CD4-positive, alpha-beta T cell treated with Interleukin-21 for 1 hour (primary cell): Measurements from ENCODE around the gene PWP2.
"Not testable (repeated sequence)": the region's sequence is repeated elsewhere in the genome, so short reads cannot be mapped to it uniquely, and the experiment has no call there.

ENCODE experiments used
- DNase-seq: peaks from one replicate; pipeline ENCODE4 v3.0.0-alpha.2; 2020

PWP2 gene

GRCh38 chr21:44083631-44084291 is 23.4 kb upstream of the PWP2 start:
- peak; percentile 71 for DNase-seq

- no peak for DNase-seq
Measured at GRCh38 chr21:44084496-44085241, 22.5 kb upstream of the PWP2 start.

DNA sequence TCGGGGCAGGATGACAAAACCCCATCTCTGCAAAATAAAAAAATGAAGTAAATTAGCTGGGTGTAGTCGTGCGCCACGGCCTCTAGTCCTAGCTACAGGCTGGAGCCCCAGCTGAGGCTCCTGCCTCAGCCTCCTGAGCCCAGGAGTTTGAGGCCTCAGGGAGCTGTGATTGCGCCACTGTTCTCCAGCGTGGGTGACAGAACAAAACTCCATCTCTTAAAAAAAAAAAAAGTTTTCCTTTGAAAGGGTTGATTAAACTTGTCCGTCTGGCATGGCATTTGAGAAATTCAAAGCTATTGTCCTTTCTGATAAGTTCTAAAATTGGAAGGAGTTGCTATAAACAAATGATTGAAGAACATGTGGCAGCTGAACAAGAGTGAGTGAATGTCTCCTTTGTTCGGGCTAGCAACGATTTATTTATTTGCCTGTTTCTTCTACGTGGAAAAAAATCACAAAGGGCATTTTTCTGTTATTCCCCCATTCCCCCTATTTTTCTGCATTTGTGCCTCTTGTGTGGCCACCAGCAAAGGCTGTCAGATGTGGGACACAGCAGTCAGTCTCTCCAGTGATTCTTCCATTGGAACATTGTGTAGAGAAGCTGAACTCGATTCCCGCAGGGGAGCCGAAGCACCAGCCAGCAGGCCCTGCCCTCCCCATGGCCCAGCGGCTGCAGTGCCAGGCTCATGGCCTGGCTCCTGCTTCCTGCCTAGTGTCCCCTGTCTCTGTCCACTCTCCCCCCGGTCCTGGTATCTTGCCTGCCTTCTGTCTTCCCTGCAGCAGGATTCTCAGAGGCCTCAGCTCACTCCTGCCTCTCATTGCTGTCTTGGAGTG is 21.5 kb upstream of the PWP2 start:
- DNase-seq, result no peak

GRCh38 chr21:44086636-44087425 is 20.4 kb upstream of the PWP2 start:
- no peak for DNase-seq

GRCh38 chr21:44087426-44088400 is 19.5 kb upstream of the PWP2 start:
- no peak for DNase-seq

GRCh38 chr21:44088401-44088780 is 18.8 kb upstream of the PWP2 start:
- no peak for DNase-seq

- DNase-seq, result peak; percentile 74
Measured at GRCh38 chr21:44089001-44089911, 17.9 kb upstream of the PWP2 start.

- DNase-seq, result peak; percentile 34
Measured at GRCh38 chr21:44090325-44090724, 16.9 kb upstream of the PWP2 start.

DNA sequence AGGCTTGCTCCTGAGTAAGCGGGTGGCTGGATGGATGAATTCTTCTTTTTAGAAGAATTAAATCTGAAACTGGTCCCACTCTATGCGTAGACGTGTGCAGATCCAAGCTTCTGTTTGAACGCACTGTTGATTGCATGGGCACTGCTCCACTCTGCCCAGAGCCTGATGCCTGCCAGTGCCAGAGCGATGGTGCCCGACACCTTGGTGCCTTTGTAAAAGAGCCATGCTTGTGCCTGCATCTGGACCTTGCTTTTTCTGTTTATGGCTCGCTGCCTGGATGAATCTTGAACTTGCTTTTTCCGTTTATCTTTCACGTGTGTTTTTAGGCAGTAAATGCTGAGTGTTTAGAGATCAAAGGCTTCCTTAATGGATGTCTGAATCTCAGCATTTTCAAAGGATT is 15.0 kb upstream of the PWP2 start:
- DNase-seq, result no peak

DNA sequence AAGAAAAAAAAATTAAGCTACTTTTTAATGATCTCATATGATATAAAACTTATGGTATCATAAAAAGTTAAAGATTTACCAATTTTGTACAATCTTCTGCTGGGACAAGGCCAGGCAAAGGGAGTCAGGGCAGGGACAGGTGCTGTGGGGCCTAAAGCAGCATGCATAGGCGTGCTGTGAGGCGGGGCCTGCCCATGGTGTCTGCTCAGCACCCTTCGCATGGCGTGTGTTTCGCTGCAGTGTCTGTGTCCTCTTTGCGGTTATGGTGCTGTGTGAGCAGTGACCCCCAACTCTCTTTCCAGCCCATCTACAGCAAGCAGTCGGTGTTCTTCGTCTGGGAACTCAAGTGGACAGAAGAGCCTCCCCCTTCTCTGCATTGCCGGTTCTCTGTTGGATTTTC is 13.4 kb upstream of the PWP2 start:
- DNase-seq, result no peak

DNA sequence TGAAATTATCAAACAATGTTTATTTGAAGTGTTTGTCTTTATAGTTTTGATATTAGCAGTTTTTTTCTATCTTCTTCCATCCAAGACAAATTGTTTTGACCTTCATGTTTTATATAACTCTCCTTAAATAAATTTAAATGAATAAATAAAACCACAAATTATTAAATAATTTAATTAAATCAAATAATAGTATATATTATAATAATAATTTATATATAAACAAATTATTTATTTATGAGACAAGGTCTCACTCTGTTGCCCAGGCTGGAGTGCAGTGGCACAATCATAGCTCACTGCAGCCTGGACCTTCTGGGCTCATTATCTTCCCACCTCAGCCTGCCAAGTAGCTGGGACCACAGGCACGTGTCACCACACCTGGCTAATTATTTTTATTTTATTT is 12.4 kb upstream of the PWP2 start:
- DNase-seq, result no peak

GRCh38 chr21:44098507-44098906 is 8.7 kb upstream of the PWP2 start:
- DNase-seq, result not testable (repeated sequence)

DNA sequence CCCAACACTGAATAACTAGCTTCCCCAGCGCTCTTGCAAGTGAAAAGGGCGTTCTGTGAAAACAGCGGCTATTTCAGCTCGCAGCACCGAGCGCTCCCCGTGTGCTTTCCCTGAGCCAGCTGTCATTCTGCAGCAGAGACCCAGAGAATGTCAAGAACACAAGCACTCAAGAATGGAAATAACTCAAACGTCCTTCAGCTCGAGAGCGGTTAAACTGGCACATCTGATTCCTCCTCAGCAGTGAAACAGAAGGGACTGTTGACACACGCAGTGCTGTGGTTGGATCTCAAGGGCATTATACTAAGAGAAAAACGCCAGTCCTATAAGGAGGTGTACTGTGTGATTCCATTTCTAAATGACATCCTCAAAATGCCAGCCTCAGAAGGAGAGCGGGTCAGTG is 8.2 kb upstream of the PWP2 start:
- DNase-seq, result not testable (repeated sequence)

DNA sequence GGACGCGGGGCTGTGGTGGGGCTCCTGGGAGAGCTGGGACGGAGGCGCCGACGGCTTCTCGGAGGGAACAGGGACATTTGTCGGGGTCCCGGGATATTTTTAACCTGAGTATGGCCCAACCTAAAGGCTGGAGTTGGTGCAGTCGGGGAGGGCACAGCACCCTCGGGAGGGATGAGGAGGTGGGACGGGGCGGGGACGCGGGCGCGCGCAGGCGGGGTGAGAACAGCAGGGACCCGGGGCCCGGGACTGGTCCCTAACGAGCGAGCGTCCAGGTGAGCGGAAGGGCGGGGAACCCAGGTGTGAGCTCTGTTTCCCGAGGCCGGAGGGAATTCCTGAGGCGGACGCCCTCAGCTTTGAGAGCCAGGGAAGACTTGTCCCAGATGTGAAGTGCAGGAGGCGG is 390 bp downstream of the PWP2 start:
- DNase-seq, result not testable (repeated sequence)

GRCh38 chr21:44113702-44114371 is 6.6 kb downstream of the PWP2 start:
- DNase-seq, result peak; percentile 8

GRCh38 chr21:44122131-44122530 is 14.9 kb downstream of the PWP2 start:
- not testable (repeated sequence) for DNase-seq

- DNase-seq, result not testable (repeated sequence)
Measured at GRCh38 chr21:44127827-44128226, 20.6 kb downstream of the PWP2 start.

GRCh38 chr21:44133715-44134057 is 26.5 kb downstream of the PWP2 start:
- DNase-seq, result not testable (repeated sequence)

- not testable (repeated sequence) for DNase-seq
Measured at GRCh38 chr21:44134732-44135131, 27.5 kb downstream of the PWP2 start.

DNA sequence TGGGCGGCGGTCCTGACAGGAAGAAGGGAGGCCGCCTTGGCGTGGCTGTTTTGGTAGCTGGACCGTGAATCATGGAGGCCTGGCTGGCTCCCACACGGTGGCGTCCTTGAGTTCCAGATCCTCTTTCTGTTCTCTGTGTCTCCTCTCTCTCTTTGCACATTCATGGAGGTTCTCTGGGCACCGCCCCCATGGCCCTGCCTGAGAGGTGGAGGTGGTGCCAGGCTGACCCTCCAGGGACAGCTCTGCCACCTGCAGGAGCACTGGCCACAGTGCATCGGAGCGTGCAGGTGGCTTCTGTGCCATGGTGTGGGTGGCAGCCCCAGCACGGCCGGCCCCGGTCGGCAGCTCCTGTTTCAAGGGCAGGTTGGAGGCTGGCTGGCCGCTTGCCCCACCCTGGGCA is 30.8 kb downstream of the PWP2 start:
- peak; percentile 62 for DNase-seq
